ENCODE results near the gene PHKB. TPM values are rescaled to one million over a fixed set of nuclear protein-coding genes. Genes with fewer than 3 reads are reported as not detected.

Gene PHKB
- total and polyA plus RNA-seq, 2 of the 8 experiments (the other 6 are each of a cell fraction or from before 2014, with no cell fraction given): 18.6 to 38.3 TPM

DNA sequence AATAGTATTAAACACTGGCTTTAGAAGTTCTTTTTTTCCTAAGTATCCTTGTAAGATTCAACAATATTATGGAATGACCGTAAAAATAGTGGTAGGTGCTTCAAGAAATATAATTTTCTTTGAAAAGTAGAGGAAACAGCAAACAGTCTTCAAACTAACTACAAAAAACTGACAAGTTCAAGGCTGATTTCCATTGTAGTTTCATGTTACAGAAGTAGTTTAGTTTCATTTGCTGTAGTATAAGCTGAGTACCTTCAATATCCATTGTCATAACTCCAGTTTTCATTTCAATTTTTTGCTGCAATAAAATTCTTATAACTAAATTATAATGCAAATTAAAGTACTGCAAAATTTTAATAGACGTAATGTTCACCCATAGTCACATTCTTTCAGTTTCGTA lies 19.3 kb downstream of the PHKB start:
- Histone ChIP-seq H3K79me1 (ENCODE audit: low read depth, low read length) (no peaks in the 10 kb centered on the region), H3K9me3 (ENCODE audit: insufficient read depth in 2 of 2, low read depth in 1 of 2, low read length in 1 of 2) (no peaks in the 10 kb centered on the region), H3K36me3 (ENCODE audit: control insufficient read depth in 2 of 4, insufficient read depth in 4 of 4, low read length in 3 of 4) (no peaks in the 10 kb centered on the region), H4K5ac (ENCODE audit: insufficient read length, low read depth, low read length) (no peak overlapping the region), H3K18ac (ENCODE audit: extremely low read depth, low read length) (no peak overlapping the region), H2BK5ac (ENCODE audit: low read depth, low read length) (no peak overlapping the region), H2BK20ac (ENCODE audit: low read length) (no peak overlapping the region), H3K4ac (replicated peaks; ENCODE audit: insufficient read length, low read depth, low read length) (no peak overlapping the region), H2AFZ (ENCODE audit: low read length) (no peak overlapping the region), H2AK5ac (ENCODE audit: low read depth, low read length) (no peak overlapping the region), H3K4me1 (replicated peaks in 1 of 4; ENCODE audit: control insufficient read depth in 3 of 4, insufficient read depth in 4 of 4, low read length in 3 of 4) (no peaks in the 10 kb centered on the region), H2BK15ac (ENCODE audit: low read length) (no peak overlapping the region), H3K14ac (ENCODE audit: insufficient read length) (no peak overlapping the region), H3K4me3 (ENCODE audit: extremely low read depth in 1 of 4, insufficient read depth in 2 of 4, low read depth in 3 of 4, low read length in 4 of 4) (no peak overlapping the region), H3K9ac (replicated peaks in 1 of 4; ENCODE audit: extremely low read depth in 1 of 4, low read depth in 3 of 4, low read length in 3 of 4) (no peak overlapping the region), H3K27ac (ENCODE audit: low read depth, low read length) (no peak overlapping the region), H2BK120ac (replicated peaks; ENCODE audit: low read depth, low read length) (no peak overlapping the region), H3K56ac (replicated peaks; ENCODE audit: insufficient read length, low read depth, low read length) (no peak overlapping the region), H3K4me2 (ENCODE audit: insufficient read depth in 1 of 2, low read depth in 2 of 2, low read length in 2 of 2) (no peak overlapping the region), H4K91ac (replicated peaks; ENCODE audit: insufficient read length, low read length) (no peak overlapping the region), H2BK12ac (ENCODE audit: low read depth, low read length) (no peak overlapping the region), H4K20me1 (replicated peaks in 1 of 2; ENCODE audit: control insufficient read depth in 1 of 2, insufficient read depth in 2 of 2, low read length in 2 of 2) (peaks cover 0 to 2% of the 10 kb centered on the region in 2 experiments), H3K79me2 (ENCODE audit: control insufficient read depth in 1 of 2, insufficient read depth in 2 of 2, low read length in 2 of 2) (no peaks in the 10 kb centered on the region; a peak in 1 of 4 replicates), H3K27me3 (replicated peaks in 1 of 4; ENCODE audit: control insufficient read depth in 3 of 4, extremely low read depth in 1 of 4, insufficient read depth in 3 of 4, low read length in 3 of 4) (no peaks in the 10 kb centered on the region), H3K23ac (ENCODE audit: insufficient read length) (no peak overlapping the region), H3K23me2 (ENCODE audit: low read depth, low read length) (no peaks in the 10 kb centered on the region), H4K8ac (ENCODE audit: extremely low read depth, insufficient read depth, low read length) (no peak overlapping the region)
- FAIRE-seq: no peak
- no peak for DNase-seq (ENCODE audit: low read depth in 1 of 2, low spot score in 2 of 2)
- POLR2A ChIA-PET (ENCODE audit: partially characterized antibody): no interaction called here
- 93% methylated on average over 3 of the region's 3 CpGs; no CpG with 5 or more reads in 1 of the 2 experiments for WGBS, 2 experiments (ENCODE audit: extremely low coverage in 1 of 2, insufficient coverage in 1 of 2, insufficient read length in 1 of 2, insufficient replicate concordance in 2 of 2, low coverage in 1 of 2, low lambda C conversion rate in 2 of 2, missing lambda C conversion rate in 1 of 2)
- TF ChIP-seq RFX5 (IDR thresholded peaks at IDR 0.05; ENCODE audit: borderline replicate concordance, low read depth, low read length) (no peak), POLR2AphosphoS5 (IDR thresholded peaks at IDR 0.05; ENCODE audit: low read depth, low read length) (no peak), RXRA (IDR thresholded peaks at IDR 0.05; ENCODE audit: insufficient read depth, low read depth, low read length) (no peak), JUN (IDR thresholded peaks at IDR 0.05; ENCODE audit: low read depth, low read length) (no peak), KDM1A (IDR thresholded peaks at IDR 0.05; ENCODE audit: borderline replicate concordance, low read length) (no peak), RAD21 (IDR thresholded peaks at IDR 0.05 in 1 of 2, conservative IDR thresholded peaks at IDR 0.05 in 1 of 2; ENCODE audit: low read depth in 2 of 2, low read length in 2 of 2) (no peak), GABPA (IDR thresholded peaks at IDR 0.05; ENCODE audit: borderline replicate concordance, insufficient read depth, low read length) (no peak), PHF8 (conservative IDR thresholded peaks at IDR 0.05; ENCODE audit: low read depth, low read length) (no peak), SAP30 (IDR thresholded peaks at IDR 0.05; ENCODE audit: insufficient read depth, insufficient replicate concordance, low read length) (no peak), KDM5A (IDR thresholded peaks at IDR 0.05; ENCODE audit: low read length) (no peak)
- TF ChIP-seq, protein P1, sequence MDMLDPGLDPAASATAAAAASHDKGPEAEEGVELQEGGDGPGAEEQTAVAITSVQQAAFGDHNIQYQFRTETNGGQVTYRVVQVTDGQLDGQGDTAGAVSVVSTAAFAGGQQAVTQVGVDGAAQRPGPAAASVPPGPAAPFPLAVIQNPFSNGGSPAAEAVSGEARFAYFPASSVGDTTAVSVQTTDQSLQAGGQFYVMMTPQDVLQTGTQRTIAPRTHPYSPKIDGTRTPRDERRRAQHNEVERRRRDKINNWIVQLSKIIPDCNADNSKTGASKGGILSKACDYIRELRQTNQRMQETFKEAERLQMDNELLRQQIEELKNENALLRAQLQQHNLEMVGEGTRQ (IDR thresholded peaks at IDR 0.05; ENCODE audit: low read length): no peak
- TF ChIP-seq, protein P2, sequence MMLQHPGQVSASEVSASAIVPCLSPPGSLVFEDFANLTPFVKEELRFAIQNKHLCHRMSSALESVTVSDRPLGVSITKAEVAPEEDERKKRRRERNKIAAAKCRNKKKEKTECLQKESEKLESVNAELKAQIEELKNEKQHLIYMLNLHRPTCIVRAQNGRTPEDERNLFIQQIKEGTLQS (IDR thresholded peaks at IDR 0.05; ENCODE audit: insufficient read depth, low read depth, low read length): no peak
- CTCF ChIA-PET (ENCODE audit: partially characterized antibody): interaction anchor here (1.0 kb wide), 1 partner anchor 339 kb away, joined by 3 read pairs; no protein-coding TSS in a partner anchor

Data from H1 (cell line).